HUDEP-2 (cell line): Measurements from ENCODE around the gene POFUT2.

ENCODE experiments used
- DNase-seq, 76 experiments: peaks; one replicate each; lab custom pipeline; 2025; ENCODE audit not compliant: unreplicated experiment in 76 of 76; lab: John Stamatoyannopoulos, UW

Gene POFUT2

GRCh38 chr21:45285266-45285931, 2.3 kb downstream of the POFUT2 start:
- no peak for DNase-seq

GRCh38 chr21:45284456-45284741, 3.3 kb downstream of the POFUT2 start:
- DNase-seq, result no peak

- DNase-seq, result no peak
Measured at GRCh38 chr21:45283611-45284455, 3.9 kb downstream of the POFUT2 start.

GRCh38 chr21:45283035-45283610, 4.6 kb downstream of the POFUT2 start:
- DNase-seq, result no peak

- DNase-seq, result no peak
Measured at GRCh38 chr21:45282283-45283034, 5.2 kb downstream of the POFUT2 start.

GRCh38 chr21:45281411-45282282, 6.0 kb downstream of the POFUT2 start:
- DNase-seq, result no peak

- DNase-seq, result no peak
Measured at GRCh38 chr21:45280969-45281368, 6.7 kb downstream of the POFUT2 start.

GRCh38 chr21:45280178-45280821, 7.4 kb downstream of the POFUT2 start:
- no peak for DNase-seq

- DNase-seq, result no peak
Measured at GRCh38 chr21:45279446-45280177, 8.1 kb downstream of the POFUT2 start.

GRCh38 chr21:45278156-45278911, 9.4 kb downstream of the POFUT2 start:
- DNase-seq, result no peak

- no peak for DNase-seq
Measured at GRCh38 chr21:45277101-45278045, 10.3 kb downstream of the POFUT2 start.

- DNase-seq, result no peak
Measured at GRCh38 chr21:45276596-45276995, 11.1 kb downstream of the POFUT2 start.

GRCh38 chr21:45270306-45270821, 17.3 kb downstream of the POFUT2 start:
- peak in 20 of 76 experiments; percentile 11 to 59 (median 29) for DNase-seq

GRCh38 chr21:45269861-45270260, 17.8 kb downstream of the POFUT2 start:
- DNase-seq, result no peak

- DNase-seq, result no peak
Measured at GRCh38 chr21:45267390-45267760, 20.3 kb downstream of the POFUT2 start.

- DNase-seq, result no peak
Measured at GRCh38 chr21:45266518-45267389, 20.9 kb downstream of the POFUT2 start.
